Stimulated activated CD8-positive, alpha-beta memory T cell treated with anti-CD3 and anti-CD28 coated beads, Interleukin-4, amount 100 ng/mL, for 24 hours (primary cell): ENCODE data around the gene MRPL48.
"Not testable (repeated sequence)": the region's sequence is repeated elsewhere in the genome, so short reads cannot be mapped to it uniquely, and the experiment has no call there.

Source experiments
- DNase-seq: peaks from one replicate; pipeline ENCODE4 v3.0.0-alpha.2; 2020; ENCODE audit warnings: low read depth

Gene MRPL48

DNA sequence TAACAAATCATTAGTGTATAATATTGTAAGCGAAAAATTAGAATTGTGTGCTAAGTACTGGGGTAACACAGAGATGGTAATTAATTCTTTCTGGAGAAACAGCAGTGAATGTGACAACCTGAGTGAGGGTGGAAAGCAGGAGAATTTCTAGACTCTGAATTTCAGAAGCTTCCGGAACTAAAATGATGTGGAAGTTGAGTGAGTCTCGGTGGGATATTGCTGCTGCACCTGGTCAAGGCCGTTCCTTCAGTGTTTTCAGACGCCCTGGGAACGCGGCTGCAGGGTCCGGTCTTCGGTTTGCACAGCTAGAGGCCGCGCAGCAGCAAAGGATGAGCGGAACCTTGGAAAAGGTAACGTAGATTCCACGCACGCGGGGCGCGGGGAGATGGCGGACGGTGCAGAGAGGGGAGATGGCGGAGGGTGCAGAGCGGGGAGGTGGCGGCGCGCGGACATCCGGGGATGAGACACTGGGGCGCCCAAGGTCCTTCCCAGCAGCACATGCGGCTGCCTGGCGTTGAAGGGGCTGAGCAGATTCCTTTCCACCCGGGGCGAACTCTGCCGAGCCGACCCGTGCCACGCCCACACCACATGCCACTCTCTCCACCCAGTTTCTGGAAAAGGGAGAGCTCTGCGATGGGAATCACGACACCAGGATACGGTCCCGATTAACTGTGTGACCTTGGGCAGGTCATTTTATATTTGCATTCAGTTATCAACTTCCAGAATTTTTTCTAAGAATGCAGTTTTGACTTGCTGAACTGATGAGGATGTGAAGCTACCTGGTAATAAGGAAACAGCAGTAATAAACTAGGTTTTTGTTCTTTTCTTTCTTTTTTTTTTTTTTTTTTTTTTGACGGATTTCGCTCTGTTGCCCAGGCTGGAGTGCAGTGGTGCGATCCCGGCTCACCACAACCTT, at the start of gene MRPL48:
Gene MRPL48, plus strand, starts transcription at position 232 of the 916 bp plus-strand sequence. Its CDS starts 98 bp downstream, at position 330.
- peak; percentile 81 for DNase-seq

DNA sequence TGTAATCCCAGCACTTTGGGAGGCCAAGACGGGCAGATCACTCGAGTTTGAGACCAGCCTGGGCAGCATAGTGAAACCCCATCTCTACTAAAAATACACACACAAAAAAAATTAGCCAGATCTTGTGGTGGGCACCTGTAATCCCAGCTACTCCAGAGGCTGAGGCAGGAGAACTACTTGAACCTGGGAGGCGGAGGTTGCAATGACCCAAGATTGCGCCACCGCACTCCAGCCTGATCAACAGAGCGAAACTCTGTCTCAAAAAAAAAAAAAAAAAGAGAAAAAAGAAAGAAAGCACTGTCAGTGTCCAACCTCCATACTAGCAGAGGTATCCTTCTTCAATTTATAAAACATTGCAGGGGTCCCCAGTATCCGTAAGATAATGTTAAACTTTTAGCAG, 44.6 kb upstream of the MRPL48 start:
- DNase-seq = no peak

DNA sequence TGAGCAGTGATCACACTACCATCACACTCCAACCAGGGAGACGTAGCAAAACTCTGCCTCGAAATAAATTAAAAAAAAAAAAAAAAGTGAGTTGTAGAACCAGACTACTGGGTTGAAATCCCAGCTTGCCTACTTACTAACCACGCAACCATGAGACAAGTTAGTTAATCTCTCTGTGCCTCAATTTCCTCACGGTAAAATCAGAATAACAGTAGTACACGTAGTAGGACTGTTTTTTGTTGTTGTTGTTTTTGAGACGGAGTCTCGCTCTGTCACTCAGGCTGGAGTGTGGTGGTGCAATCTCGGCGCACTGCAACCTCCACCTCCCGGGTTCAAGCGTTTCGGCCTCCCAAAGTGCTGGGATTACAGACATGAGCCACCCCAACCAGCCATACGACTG, 41.0 kb upstream of the MRPL48 start:
- no peak for DNase-seq

DNA sequence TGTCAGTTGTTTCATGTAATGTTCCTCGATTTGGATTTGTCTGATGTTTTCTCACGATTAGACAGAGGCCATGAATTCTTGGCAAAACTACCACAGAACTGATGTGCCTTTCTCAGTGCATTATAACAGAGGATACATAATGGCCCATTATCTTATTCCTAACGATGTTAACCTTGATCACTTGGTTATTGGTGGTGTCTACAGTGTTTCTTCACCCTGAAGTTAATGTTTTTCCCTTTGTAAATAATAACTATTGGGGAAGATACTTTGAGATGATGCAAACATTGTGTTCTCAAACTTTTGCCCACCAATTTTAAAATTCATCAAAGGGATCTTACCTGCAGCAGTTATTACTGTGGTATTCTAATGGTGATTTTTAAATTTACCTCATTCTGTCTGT, 39.9 kb upstream of the MRPL48 start:
- DNase-seq = no peak

DNA sequence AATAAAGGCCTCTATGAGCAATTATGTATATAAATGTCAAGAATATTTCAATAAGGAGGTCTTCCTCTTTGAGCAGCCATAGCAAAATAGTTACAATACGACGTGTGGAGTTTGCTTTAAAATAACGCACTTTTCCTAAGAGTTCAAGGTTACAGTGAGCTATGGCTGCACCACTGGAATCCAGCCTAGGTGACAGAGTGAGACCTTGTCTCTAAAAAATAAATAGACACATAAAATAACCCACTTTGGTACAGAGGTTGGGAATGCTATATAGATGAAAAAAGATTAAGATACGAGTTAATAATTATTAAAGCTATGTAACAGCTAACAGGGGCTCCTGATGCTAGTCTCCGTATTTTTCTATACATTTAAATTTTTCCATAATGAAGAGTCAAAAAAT, 39.4 kb upstream of the MRPL48 start:
- no peak for DNase-seq

DNA sequence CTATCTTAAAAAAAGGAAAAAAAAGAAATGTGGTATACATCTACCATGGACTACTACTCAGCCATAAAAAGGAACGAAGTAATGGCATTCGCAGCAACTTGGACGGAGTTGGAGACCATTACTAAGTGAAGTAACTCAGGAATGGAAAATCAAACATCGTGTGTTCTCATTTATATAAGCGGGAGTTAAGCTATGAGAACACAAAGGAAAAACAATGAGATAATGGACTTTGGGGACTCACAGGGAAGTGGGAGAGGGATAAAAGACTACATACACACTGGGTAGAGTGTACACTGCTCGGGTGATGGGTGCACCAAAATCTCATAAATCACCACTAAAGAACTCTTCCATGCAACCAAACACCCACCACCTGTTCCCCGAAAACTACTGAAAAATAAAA, 38.6 kb upstream of the MRPL48 start:
- no peak for DNase-seq

DNA sequence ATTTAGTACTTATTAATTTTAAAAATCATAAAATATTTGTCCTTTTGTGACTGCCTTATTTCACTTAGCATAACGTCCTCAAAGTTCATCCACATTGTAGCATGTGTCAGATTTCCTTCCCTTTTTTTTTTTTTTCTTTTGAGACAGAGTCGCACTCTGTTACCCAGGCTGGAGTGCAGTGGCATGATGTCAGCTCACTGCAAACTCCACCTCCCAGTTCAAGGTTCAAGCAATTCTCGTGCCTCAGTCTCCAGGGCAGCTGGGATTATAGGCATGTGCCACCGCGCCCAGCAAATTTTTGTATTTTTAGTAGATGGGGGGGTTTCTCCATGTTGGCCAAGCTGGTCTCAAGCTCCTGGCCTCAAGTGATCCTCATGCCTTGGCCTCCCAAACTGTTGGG, 37.4 kb upstream of the MRPL48 start:
- no peak for DNase-seq

DNA sequence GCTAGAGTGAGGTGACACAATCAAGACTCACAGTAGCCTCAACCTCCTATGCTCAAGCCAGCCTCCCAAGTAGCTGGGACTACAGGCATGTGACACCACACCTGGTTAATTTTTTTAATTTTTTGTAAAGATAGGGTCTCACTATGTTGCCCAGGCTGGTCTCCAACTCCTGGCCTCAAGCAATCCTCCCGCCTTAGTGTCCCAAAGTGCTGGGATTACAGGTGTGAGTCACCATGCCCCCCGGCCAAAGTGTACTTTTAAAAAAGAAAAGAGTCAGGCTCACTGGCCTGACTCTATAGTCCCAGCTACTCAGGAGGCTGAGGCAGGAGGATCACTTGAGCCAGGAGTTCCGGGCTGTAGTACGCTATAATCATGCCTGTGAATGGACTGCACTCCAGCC, 36.8 kb upstream of the MRPL48 start:
- DNase-seq = not testable (repeated sequence)

DNA sequence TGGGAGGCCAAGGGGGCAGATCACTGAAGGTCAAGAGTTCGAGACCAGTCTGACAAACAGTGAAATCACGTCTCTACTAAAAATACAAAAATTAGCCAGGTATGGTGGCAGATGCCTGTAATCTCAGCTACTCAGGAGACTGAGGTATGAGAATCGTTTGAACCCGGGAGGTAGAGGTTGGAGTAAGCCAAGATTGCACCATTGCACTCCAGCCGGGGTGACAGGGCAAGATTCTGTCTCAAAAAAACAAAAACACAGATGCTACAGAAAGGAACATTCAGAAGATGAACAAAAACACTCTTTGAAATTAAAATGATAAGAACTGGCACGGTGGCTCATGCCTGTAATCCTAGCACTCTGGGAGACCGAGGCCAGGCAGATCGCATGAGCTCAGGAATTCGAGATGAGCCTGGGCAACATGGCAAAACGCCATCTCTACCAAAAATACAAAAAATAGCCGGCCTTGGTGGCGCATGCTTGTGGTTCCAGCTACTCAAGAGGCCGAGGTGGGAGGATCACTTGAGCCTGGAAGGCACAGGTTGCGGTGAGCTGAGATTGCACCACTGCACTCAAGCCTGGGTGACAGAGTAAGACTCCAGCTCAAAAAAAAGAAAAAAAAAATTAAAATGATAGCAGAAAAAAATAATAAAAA, 35.3 kb upstream of the MRPL48 start:
- DNase-seq = no peak

DNA sequence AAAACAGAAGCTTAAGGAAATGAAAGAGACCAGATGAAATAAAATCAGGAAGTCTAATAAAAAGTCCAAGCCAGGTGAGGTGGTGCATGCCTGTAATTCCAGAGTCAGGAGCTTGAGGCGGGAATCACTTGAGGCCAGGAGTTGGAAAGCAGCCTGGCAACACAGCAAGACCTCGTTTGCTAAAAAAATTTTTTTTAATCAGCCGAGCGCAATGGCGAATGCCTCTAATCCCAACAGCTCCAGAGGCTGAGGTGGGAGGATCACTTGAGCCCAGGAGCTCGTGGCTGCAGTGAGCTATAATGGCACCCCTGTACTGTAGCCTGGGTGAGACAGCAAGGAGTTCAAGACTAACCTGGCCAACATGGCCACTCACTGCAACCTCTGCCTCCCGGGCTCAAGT, 34.8 kb upstream of the MRPL48 start:
- DNase-seq = no peak

DNA sequence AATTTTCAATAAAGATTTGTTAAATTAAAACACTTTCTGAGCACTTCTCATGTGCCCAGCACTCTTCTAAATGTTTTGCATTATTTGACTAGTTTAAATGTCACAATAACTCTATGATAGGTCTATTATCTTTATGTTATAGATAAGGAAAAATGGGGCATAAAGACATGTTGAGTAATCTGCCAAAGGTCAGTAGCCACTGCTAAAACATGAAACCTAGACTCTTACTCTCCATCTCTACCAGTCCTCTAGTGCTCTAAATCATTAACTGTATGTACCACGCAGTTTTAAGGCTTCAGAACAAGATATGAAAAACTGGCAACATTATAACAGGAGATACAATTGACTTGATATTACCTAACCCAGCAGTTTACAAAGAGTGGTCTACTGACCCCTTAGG, 33.7 kb upstream of the MRPL48 start:
- no peak for DNase-seq

DNA sequence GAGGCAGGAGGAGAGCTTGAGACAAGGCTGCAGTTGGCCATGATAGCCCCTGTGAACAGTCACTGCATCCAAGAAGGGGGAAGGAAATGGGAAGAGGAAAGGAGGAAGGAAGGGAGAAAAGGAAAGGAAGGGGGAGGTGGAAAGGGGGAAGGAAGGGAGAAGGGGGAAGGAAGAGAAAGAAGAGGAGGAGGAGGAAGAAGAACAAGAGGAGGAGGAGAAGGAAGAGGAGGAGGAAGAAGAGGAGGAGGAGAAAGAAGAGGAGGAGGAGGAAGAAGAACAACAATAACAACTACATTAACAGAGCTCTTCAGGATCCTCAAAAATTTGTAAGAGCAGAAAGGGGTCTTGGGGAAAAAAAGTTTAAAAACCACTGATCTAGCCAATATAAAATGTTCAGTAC, 32.0 kb upstream of the MRPL48 start:
- no peak for DNase-seq

DNA sequence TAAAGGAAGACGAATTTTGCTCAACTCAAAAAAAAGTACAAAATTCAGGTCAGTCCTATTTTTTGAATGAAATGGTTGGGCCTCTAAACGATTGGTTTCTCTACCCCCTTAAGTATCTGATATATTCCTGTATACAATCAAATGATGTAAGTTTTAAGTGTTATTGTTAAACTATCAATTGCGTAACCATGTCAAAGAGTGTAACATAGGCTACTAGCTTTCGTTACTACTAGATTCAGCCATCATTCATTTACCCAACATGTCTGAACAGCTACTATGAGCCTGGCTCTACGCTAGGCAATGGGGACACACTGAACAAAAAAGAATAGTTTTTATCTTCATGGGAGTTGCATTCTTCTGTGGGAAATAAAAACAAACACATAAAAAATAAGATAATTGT, 30.1 kb upstream of the MRPL48 start:
- DNase-seq = no peak

DNA sequence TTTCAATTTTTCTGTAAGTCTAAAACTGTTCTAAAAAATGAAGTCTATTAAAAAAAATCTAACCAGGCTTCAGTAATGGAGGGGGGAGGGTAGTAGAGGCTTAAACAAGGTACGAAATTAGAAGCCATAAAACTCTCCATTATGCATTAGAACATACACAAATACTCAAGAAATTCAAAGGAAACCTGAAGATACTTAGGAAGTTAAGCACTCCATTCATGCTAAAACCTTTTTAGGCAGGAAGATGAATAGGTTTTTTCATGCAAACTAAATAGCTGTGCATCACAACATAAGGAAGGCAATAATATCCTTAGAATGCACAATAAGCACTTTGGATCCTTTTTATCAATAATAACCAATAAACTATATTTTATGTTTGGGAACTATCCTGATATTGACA, 29.2 kb upstream of the MRPL48 start:
- DNase-seq = no peak

DNA sequence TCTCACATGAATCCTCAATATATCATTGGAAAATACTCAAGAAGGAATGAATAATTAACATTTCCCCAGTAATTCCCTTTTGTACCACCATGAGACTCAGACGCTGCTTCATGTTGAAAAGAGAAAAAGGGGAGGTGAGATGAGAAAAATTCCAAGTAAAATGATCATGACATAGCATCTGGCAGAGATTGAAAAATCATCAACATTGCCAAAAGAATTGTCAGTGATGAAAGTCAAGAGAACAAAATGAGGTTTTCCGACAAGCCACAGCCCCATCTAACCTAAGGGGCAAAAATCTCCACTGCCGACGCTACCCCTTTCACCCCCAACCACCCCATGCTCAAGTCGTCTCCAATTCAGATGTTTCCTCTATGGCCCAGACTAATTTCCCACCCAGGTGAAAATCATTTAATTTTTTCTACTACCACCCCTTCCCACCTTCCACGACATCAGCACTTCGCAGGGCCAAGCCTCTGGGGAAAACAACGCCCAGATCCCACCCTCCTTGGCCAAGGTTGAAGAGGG, 28.0 kb upstream of the MRPL48 start:
- no peak for DNase-seq

DNA sequence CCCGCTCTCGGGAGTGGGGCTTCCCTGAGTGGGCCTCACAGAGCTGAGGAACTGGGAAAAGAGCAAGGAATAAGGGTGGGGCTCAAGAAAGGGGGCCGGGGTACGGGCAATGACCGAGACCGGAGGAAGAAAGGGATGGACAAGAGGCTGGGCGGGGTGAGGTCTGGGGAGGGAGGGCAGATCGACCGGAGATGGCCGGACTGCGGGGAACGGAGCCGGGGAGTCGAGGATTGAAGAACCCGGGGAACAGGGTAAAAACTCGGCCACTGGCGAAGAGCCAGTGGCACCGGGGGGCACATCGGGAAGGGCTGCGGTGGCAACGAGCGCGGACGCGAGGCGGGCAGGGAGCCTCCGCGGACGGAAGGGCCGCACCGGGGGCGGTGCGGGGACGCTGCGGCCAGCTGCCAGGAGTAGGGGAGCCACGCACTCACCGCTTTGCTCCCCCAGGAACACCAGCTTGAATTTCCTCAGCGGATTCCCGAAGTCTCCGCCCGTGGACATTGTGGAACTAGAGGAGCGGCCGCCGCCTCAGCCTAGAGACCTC, 27.5 kb upstream of the MRPL48 start:
- no peak for DNase-seq

DNA sequence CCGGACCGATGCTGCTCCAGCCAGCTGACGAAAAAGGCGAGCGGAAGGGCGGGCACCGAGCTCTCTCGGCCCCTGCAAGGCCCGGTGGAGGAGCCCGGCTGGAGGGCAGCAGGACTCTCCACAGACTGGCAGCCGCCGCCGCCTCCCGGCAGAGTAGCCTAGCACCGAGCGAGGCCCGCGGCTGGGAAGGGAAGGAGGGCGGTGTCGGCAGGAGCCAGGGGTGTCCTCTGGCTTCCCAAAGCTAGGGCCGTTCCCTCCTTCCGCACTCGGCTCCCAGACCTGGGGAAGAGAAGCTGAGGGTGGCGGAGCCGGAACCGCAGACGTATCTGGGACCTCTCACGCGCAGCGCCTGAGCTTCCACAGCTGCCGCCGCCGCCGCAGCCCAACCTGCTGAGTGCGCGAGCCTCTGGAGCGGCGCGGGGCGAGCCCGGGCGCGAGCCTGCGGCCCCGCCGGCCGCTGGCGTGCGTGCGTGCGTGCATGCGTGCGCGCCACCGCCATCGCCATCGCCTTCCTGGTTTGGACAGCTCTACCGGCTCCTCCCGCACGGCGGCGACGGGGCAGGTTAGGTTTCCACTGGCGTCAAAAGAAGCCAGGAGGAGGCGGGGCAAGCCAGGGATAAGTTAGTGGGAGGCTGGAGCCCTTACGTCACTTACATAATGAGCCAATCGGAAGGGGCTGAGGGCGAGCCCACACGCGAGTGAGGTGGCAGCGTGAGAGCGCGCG, 26.8 kb upstream of the MRPL48 start, which contains the start of gene RAB6A:
Gene RAB6A, minus strand, starts transcription at position 396 of the 724 bp plus-strand sequence. CDS start 439 bp downstream, outside the sequence.
- DNase-seq = peak; percentile 99

DNA sequence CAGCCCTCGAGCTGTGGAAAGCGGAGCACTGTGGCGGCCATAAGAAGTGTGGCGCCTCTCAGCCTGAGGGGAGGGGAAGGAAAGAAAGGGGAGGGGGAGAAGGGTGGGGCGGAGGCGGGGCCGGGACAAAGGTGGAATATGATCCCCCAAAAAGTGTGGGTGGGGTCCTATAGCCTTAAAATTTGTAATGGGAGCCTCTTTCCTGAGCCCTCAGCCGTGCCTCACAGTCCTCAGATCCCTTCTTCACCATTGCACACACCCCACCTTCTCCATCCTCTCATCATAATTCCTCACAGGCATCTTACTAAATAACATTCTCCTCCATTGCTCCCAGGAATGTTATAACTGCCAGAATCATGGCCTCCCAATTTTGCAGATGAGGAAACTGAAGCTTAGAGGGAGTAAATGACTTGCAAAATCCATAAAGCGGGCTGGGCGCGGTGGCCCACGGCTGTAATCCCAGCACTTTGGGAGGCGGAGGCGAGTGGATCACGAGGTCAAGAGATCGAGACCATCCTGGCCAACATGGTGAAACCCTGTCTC, 26.2 kb upstream of the MRPL48 start:
- no peak for DNase-seq

DNA sequence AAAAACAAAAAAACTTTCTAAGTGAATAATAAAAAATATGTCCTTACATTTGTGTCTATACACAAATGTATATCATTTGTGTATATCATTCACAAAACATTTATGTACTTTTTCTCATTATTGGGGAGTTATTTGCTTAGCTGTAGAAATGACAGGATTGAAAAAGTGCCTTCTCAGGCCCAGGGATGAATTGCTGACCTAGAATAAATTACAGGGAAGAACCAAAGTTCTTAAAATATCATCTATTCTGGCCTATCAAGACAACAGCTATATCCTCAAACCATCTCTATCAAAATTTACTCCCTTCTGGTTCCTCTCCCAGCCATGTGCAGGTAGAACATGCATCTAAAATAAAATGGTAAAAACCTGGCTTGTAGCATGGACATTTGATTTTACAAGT, 24.9 kb upstream of the MRPL48 start:
- DNase-seq = no peak

DNA sequence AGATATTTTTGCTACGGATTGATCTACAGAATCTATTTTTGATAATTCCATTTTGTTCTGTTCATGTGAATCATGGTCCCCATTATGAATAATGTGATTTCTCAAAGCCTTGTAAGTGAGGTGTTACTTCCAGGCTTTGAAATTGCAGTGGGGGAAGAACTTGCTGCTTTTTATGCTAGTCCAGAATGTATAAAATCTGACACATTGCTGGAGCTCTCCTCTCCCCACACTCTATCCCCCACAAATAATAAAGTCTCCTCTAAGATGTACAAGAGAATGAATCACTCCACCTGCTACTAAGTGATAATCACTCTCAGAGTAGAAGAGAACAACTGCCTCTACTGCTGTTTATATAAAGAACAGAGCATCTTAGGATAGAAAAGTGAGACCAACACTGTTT, 20.9 kb upstream of the MRPL48 start:
- no peak for DNase-seq

DNA sequence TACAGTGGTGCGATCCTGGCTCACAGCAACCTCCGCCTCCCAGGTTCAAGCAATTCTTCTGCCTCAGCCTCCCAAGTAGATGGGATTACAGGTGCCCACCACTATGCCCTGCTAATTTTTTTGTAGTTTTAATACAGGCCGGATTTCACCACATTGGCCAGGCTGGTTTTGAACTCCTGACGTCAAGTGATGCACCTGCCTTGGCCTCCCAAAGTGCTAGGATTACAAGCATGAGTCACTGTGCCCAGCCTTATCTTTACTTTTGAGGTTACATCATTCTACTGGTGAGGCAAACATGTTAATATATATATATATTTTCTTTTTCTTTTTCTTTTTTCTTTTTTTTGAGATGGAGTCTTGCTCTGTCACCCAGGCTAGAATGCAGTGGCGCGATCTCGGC, 16.9 kb upstream of the MRPL48 start:
- not testable (repeated sequence) for DNase-seq
